HEK293T (cell line): Measurements from ENCODE around the gene ZFX.
"Not testable (repeated sequence)": the region's sequence is repeated elsewhere in the genome, so short reads cannot be mapped to it uniquely, and the experiment has no call there.

ENCODE experiments used
- ELF4 ChIP-seq: fragments of 450-650 bp; IDR thresholded peaks from 2 replicates; pipeline ENCODE4 v1.6.1; 2017; ENCODE audit warnings: antibody characterized with exemption
- FOXK2 ChIP-seq: fragments of 450-650 bp; IDR thresholded peaks from 2 replicates; pipeline ENCODE4 v1.6.1; 2016; ENCODE audit warnings: mild to moderate bottlenecking
- SP1 ChIP-seq: fragments of 450-650 bp; IDR thresholded peaks from 2 replicates; pipeline ENCODE4 v1.6.1; 2017

DNA sequence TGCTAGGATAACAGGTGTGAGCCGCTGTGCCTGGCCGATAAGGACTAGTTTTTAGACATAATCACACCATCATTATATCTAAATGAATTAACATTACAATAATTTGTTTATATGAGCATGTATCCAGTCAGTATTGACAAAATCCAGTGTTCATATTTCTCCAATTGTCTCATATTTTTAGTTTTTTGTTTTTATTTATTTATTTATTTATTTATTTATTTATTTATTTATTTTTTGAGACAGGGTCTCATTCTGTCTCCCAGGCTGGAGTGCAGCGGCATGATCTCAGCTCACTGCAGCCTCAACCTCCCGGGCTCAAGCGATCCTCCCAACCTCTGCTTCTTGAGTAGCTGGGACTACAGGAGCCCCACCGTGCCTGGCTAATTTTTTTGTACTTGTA is 5.5 kb upstream of the ZFX start:
- not testable (repeated sequence) for TF ChIP-seq ELF4, SP1, FOXK2
